SU-DHL-6 (cell line): Measurements from ENCODE around the gene E2F1.
A peak's percentile ranks its signal among the peaks of the same experiment; 100 is the strongest.

ENCODE experiments used
- H2AFZ ChIP-seq: fragments of 200-600 bp; sonication (generic); 2 replicates; pipeline ENCODE4 v1.6.1; 2014; ENCODE audit warnings: low read depth, mild to moderate bottlenecking, moderate library complexity, mixed read lengths, antibody characterized with exemption, low read length; ENCODE audit not compliant: severe bottlenecking
- H3F3A ChIP-seq: fragments of 200-600 bp; shearing (Covaris generic); 2 replicates; pipeline ENCODE4 v1.6.0; 2016; ENCODE audit warnings: antibody characterized with exemption, mild to moderate bottlenecking; ENCODE audit not compliant: insufficient read depth
- H3K27ac ChIP-seq: fragments of 200-600 bp; sonication (generic); 2 replicates; pipeline ENCODE4 v1.5.1; 2016; ENCODE audit warnings: low read depth, mild to moderate bottlenecking, low read length, moderate library complexity, mixed read lengths
- H3K27me3 ChIP-seq: fragments of 200-600 bp; sonication (generic), shearing (Covaris generic); 2 replicates; pipeline ENCODE4 v1.6.0; 2014; ENCODE audit warnings: mild to moderate bottlenecking, low read length
- H3K36me3 ChIP-seq: fragments of 200-600 bp; sonication (generic); 2 replicates; pipeline ENCODE4 v1.6.1; 2014; ENCODE audit warnings: mild to moderate bottlenecking, low read length, mixed read lengths
- H3K4me2 ChIP-seq: fragments of 300-600, 200-600 bp; shearing (Covaris generic), sonication (generic); 2 replicates; pipeline ENCODE4 v1.6.0; 2014; ENCODE audit warnings: low read length, low read depth, mild to moderate bottlenecking; ENCODE audit not compliant: poor library complexity, severe bottlenecking
- H3K4me3 ChIP-seq: fragments of 200-600 bp; sonication (generic); 2 replicates; pipeline ENCODE4 v1.5.1; 2014; ENCODE audit warnings: antibody characterized with exemption, low read length, mild to moderate bottlenecking, mixed read lengths; ENCODE audit not compliant: insufficient read depth, poor library complexity, severe bottlenecking
- H3K79me2 ChIP-seq: fragments of 200-600 bp; sonication (generic); 2 replicates; pipeline ENCODE4 v1.6.1; 2014; ENCODE audit warnings: mild to moderate bottlenecking, low read length, moderate library complexity; ENCODE audit not compliant: insufficient read depth
- H3K9ac ChIP-seq: fragments of 200-600 bp; sonication (generic); 2 replicates; pipeline ENCODE4 v1.7.0; 2014; ENCODE audit warnings: mild to moderate bottlenecking, low read length
- H3K9me2 ChIP-seq: fragments of 200-600 bp; sonication (generic); replicated peaks from 2 replicates; pipeline ENCODE4 v1.6.1; 2014; ENCODE audit warnings: low read length; ENCODE audit not compliant: insufficient read depth
- H3K9me3 ChIP-seq: fragments of 200-600 bp; sonication (generic); 2 replicates; pipeline ENCODE4 v1.6.1; 2014; ENCODE audit warnings: low read length, mixed read lengths; ENCODE audit not compliant: insufficient read depth
- H4K20me1 ChIP-seq: fragments of 200-600 bp; sonication (generic); 2 replicates; pipeline ENCODE4 v1.6.1; 2014; ENCODE audit warnings: low read depth, mild to moderate bottlenecking, antibody characterized with exemption, low read length, moderate library complexity, mixed read lengths
- CTCF ChIP-seq: fragments of 200-600 bp; sonication (generic); IDR thresholded peaks from one replicate; pipeline ENCODE4 v1.5.1; 2017; ENCODE audit warnings: antibody characterized with exemption, mild to moderate bottlenecking, low read length, moderate library complexity; ENCODE audit not compliant: insufficient read depth, poor library complexity, severe bottlenecking
- EZH2phosphoT487 ChIP-seq: fragments of 200-600 bp; sonication (generic), shearing (Covaris generic); conservative IDR thresholded peaks from 2 replicates; pipeline ENCODE4 v1.6.1; 2018; ENCODE audit warnings: mild to moderate bottlenecking, antibody characterized with exemption, low read length, moderate library complexity, mixed read lengths

E2F1 gene

GRCh38 chr20:33732166-33732970, 46.2 kb upstream of the E2F1 start:
- Histone ChIP-seq H3K4me3 (peak overlapping the region; percentile 60), H3K4me2 (peak overlapping the region; percentile 91), H3K9ac (peak overlapping the region; percentile 80), H4K20me1 (no peaks in the 10 kb centered on the region), H2AFZ (peak overlapping the region; percentile 30), H3K27ac (peak overlapping the region; percentile 98), H3K79me2 (no peaks in the 10 kb centered on the region; the same call in 1 of the 2 replicates), H3K36me3 (peaks cover 4% of the 10 kb centered on the region; the same call in 1 of the 2 replicates), H3K9me2 (no peaks in the 10 kb centered on the region), H3K27me3 (no peaks in the 10 kb centered on the region), H3K9me3 (peaks cover 17% of the 10 kb centered on the region; the same call in 1 of the 2 replicates), H3F3A (peaks cover 30% of the 10 kb centered on the region)
- TF ChIP-seq EZH2phosphoT487, result no peak
- no peak for TF ChIP-seq CTCF

GRCh38 chr20:33731693-33732165, 45.5 kb upstream of the E2F1 start, which contains the start of gene ZNF341:
Gene ZNF341, plus strand, starts transcription at chr20:33731996. Its CDS starts 26 bp downstream, at chr20:33732022.
- H3K9me3 ChIP-seq, result peaks cover 14% of the 10 kb centered on the region; the same call in 1 of the 2 replicates
- H3K27ac ChIP-seq, result peak within 1 kb of the TSS; percentile 98
- H3K79me2 ChIP-seq, result no peaks in the 10 kb centered on the region; the same call in 1 of the 2 replicates
- no peaks in the 10 kb centered on the region for H3K9me2 ChIP-seq
- no peaks in the 10 kb centered on the region for H3K27me3 ChIP-seq
- TF ChIP-seq CTCF (peak; percentile 84), EZH2phosphoT487 (no peak)
- peak within 1 kb of the TSS; percentile 80 for H3K9ac ChIP-seq
- peak within 1 kb of the TSS; percentile 79 for H2AFZ ChIP-seq
- H3K4me3 ChIP-seq, result peak within 1 kb of the TSS; percentile 60
- peaks cover 30% of the 10 kb centered on the region for H3F3A ChIP-seq
- H3K4me2 ChIP-seq, result peak within 1 kb of the TSS; percentile 91
- H3K36me3 ChIP-seq, result peaks cover 2% of the 10 kb centered on the region; the same call in 1 of the 2 replicates
- H4K20me1 ChIP-seq, result no peaks in the 10 kb centered on the region

- H3F3A ChIP-seq, result peaks cover 30% of the 10 kb centered on the region
- no peak for TF ChIP-seq EZH2phosphoT487
- TF ChIP-seq CTCF, result no peak
These were observed 44.9 kb upstream of the E2F1 start for GRCh38 chr20:33730946-33731692.

More at GRCh38 chr20:33730946-33731692, 44.9 kb upstream of the E2F1 start:
- Histone ChIP-seq H3K9ac (peak overlapping the region; percentile 59), H3K36me3 (no peaks in the 10 kb centered on the region), H3K4me2 (peak overlapping the region; percentile 61), H3K9me2 (no peaks in the 10 kb centered on the region), H3K27me3 (no peaks in the 10 kb centered on the region), H4K20me1 (no peaks in the 10 kb centered on the region), H3K4me3 (peak overlapping the region; percentile 33), H3K79me2 (no peaks in the 10 kb centered on the region; the same call in 1 of the 2 replicates), H3K9me3 (peaks cover 7% of the 10 kb centered on the region; the same call in 1 of the 2 replicates), H2AFZ (peak overlapping the region; percentile 79), H3K27ac (peak overlapping the region; percentile 98)
